GM21367 (cell line): ENCODE data around the gene CBX8.

Experiments used
- ATAC-seq: cut with Tn5 transposase; IDR thresholded peaks from one replicate; pipeline ENCODE4 v1.9.1; 2021; ENCODE audit not compliant: unreplicated experiment

The CBX8 gene

GRCh38 chr17:79835953-79836509 is 39.2 kb upstream of the CBX8 start:
- no peak for ATAC-seq

GRCh38 chr17:79835470-79835899 is 38.6 kb upstream of the CBX8 start:
- ATAC-seq = no peak

- ATAC-seq = no peak
Observed at GRCh38 chr17:79834565-79835469, 37.9 kb upstream of the CBX8 start.

DNA sequence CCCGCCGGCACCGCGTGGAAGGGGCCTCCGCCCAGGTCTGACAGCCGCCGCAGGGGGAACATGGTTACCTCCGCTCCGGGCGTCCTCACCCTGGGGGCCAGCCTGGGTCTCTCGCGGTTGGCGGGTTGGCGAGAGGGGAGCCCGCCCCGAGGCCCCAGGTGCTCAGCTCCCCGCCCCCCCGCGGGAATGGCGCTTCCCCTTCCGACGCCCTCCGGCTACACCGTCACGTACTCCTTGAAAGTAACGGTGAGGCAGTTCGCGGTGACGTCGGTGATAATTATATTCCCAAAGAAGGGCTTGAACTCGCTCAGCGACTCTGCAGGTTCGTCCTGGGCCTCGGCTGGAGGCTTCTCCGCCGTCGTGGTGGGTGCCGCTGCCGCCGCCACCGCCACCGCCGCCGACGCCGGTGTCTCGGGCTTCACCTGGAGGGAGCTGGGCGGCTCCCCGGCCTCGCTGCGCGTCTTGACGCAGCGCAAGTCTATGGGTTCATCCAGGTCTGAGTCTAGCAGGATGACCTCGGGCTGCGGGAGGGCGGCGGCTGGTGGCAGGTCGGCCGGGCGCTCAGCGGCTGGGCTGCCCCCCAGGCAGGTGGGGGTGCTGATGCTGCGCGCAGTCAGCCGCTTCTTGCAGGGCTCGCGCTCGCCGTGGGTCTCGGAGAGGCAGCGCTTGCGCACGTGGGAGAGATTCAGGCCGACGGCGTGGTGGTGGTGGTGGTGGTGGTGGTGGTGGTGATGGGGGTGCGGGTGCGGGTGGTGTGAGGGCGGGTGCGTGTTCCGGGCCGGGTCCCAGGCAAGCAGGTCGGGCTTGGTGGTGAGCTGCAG is 37.1 kb upstream of the CBX8 start:
- ATAC-seq = no peak

DNA sequence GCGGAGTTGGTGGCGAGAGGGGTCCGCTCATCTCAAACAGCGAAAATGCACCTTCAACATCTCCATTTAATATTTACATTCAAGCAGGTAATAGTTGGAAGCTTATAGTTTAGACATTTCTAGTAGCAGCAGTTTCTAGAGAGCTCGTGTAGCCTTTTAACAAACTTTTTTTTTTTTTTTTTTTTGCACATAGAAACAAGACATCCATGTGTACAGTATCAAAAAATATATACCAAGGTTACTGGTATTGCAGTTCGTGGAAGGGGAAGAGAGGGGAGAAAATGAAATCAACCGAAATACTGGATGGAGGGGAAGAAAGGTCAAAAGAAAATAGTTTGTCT is 36.2 kb upstream of the CBX8 start:
- no peak for ATAC-seq

- no peak for ATAC-seq
Observed at GRCh38 chr17:79832218-79833109, 35.6 kb upstream of the CBX8 start.

DNA sequence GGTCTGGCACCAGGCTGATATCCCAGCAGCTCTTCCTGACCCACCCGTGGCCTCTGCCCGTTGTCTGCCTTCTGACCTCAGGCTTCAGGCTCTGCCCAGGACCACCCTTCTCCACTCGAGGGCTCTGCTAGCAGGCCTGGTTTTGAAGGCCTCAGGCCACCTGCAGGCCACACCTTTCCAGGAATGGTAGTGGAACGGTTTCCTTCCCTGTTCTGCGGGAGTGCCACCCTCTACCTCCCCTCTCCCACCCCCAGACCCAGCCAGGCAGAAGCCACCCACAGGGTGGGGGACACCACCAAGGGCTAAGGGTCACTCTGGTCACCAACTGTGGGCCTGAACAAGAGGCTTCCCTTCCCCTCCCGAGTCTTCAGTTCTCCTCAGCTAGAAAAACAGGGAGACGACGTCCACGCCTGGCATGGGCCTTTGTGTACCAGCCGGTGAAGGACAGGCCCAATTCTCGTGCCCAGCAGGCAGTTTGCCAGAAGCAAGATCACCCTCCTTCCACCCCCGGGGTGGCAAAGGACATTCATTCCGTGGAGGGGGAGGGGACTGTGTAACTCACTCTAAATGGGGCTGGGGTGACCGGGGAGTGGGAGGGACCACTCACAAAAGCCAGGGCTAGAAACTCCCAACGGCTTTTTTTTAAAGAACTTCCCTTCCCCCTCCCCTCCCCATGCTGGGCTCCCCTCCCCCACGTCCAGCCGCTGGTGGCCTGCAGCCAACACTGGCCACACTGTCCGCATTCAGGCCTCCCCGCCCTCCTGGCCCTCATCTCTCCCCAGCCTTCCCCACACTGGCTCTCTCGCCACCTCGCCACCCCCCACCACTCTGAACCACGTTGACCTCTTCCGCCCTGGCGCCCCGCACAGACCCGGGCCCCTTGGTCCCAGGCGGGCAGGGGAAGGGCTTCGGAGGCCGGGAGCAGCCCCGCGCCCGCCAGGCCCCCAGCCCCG is 34.7 kb upstream of the CBX8 start:
- ATAC-seq = no peak

DNA sequence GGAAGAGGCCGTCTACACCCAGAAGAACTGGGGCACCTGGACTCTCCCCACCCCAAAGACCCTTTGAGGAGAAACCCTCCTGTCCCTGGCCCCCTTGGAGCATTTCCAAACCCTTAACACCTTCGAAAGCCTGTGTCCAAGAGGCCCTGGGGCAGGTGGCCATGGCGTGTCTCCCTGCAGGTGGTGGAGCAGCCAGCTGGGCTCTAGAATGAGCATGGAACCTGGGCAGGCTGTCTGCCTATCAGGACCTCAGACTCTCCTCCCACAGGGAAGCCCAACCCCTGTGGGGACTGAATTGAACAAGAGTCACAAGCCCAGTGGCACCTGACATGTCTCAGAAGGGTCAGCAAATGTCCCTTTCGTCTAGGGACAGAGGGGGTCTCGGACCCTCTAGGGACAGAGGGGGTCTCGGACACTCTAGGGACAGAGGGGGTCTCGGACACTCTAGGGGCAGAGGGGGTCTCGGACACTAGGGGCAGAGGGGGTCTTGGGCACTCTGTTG is 33.9 kb upstream of the CBX8 start:
- no peak for ATAC-seq

DNA sequence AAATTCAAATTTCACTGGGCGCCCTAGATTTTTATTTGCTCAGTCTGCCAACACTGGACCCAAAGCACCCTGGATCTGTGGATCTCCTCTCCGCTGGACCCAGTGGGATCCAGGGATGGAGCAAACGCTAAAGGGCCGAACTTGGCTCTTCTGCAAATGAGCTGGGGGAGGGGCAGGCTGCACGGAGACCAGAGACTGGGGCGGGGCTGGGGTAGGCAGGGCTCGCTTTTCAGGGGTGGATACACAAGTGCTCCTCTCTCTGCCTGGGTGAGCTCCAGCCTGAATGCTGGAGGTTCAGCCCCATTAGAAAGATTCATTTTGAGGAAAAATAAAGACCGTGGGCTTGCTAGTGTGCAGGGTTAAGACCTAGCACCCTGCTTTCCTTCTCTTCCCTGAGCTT is 33.4 kb upstream of the CBX8 start:
- no peak for ATAC-seq

- no peak for ATAC-seq
Observed at GRCh38 chr17:79829457-79829856, 32.6 kb upstream of the CBX8 start.

DNA sequence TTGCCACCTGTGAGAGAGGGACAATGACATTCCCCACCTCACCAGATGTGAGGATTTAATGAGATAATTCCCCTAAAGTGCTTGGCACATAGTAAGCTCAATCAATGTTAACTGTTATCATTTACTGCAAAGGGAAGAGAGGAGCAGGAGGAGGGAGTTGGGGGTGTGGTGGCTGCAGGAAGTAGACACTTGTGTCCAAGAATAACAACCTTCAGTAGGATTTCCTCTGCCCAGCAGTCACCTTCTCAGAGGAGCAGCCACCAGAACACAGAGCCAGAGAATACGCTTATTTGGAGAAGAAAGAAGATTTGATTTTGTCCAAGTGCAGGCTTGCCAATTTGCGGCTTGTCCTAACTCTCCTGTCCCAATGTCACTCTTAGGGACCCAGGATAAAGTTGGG is 32.1 kb upstream of the CBX8 start:
- ATAC-seq = no peak

DNA sequence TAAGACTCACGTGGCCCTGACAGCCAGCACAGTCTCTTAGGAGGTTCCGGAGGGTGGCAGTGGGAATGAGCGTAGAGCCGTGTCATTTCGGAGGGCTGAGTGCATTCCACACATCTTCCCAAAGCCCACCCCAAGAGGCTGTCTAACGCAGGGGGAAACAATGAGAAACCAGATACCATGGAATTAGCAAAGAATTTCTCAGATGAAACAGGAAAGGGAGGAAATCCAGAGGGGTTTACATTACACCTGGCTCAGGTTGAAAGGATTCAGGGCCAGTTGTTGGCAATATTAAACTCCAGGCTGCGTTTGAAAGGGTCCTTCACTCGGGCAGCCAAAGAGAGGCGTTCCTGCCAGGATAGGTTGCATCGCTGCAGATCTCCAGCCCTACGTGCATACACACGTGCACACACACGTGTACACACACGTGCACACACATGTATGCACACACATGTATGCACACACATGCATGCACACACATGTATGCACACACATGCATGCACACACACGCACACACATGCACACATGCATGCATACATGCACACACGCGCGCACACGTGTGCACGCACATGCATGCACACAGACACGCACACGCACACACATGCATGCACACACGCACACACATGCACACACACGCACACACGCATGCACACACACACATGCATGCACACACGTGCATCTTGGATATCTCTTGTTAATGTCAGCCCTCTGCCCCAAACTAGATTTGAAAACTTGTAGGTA is 30.1 kb upstream of the CBX8 start:
- ATAC-seq = no peak

- no peak for ATAC-seq
Observed at GRCh38 chr17:79826204-79826680, 29.4 kb upstream of the CBX8 start.

DNA sequence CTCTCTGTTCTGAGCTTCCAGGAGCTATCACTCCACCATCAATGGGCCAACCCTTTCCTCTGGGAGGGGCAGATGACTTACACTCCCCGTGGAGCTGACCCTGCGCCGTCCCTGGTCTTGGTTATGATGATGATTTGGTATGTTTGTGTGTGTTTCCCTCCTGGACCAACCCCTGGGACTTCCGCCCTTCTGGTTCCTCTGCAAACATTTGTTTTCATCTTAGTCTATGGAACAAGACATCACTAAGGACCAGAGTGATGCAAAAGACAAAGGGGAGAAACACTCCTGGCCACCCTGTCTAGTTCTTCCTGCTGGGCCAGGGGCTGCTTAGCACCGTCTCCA is 28.7 kb upstream of the CBX8 start:
- ATAC-seq = no peak

DNA sequence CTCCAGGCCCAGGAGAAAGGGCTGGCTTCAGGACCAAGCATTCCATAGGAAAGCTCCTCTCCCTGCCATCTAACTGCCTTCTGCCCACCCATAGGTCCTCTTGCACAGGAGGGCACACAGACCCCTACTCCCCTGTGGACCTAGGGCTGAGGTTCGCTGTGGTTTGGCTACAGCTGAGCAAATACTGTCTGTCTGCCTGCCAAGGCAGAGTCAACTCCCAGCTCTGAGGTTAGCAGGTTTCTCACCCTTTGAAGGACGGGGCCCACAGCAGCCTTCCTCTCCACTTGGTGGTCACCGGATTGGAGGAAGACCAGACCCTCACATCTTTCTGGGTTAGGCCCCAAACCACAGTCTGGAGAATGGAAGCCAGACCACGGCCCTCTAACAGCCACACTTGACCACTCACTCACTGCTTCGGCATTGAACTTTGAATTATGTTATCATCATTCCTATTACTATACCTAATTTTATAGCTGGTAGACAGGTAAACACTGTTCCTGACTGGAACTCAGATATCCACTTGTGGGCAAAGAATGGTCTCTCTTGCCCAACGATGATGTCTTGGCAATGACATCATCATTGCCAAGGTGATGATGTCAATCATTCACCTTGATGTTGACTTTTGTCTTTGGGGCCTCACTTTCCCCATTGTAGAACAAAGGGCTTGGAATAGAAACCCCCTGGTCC is 28.2 kb upstream of the CBX8 start:
- ATAC-seq = no peak

DNA sequence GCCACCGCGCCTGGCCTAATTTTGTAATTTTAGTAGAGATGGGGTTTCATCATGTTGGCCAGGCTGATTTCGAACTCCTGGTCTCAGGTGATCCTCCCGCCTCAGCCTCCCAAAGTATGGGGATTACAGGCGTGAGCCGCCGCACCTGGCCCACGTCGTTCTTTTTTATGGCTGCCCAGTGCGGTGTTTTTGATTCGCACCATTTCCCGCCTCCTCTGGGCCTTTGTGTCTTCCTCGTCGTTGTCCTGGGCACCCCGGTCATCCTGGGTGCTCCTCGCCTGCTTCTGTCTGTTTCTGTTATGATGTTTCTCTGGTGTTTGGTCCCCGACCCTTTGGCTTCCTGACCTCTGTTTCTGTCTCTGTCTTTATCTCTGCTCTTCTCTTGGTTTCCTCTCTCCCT is 27.4 kb upstream of the CBX8 start:
- ATAC-seq = no peak

GRCh38 chr17:79822583-79823124 is 25.8 kb upstream of the CBX8 start:
- ATAC-seq = no peak
